IMR-90 (cell line): ENCODE data around the gene MPC2. TPM values are rescaled to one million over a fixed set of nuclear protein-coding genes. Genes with fewer than 3 reads are reported as not detected.
A peak's percentile ranks its signal among the peaks of the same experiment; 100 is the strongest.
"Not testable (repeated sequence)": the region's sequence is repeated elsewhere in the genome, so short reads cannot be mapped to it uniquely, and the experiment has no call there.

Experiments
- ATAC-seq: fragments of 200-7000 bp; cut with Tn5 transposase; 2 replicates; pipeline ENCODE4 v1.9.1; 2020; ENCODE audit warnings: low read depth, mild to moderate bottlenecking, moderate library complexity
- BruUV-seq: library from RNA; stranded (reverse); fragments of 400-500 nt; replicated peaks from 2 replicates; lab custom pipeline; 2021; lab: Mats Ljungman, UMichigan
- CTCF ChIA-PET: fragments of 300-600 bp; formaldehyde crosslinking; extraction: SDS; loops from one replicate; lab custom pipeline; 2021; ENCODE audit warnings: antibody characterized with exemption; lab: Yijun Ruan, JAX
- POLR2A ChIA-PET: fragments of 300-600 bp; sonication (Branson Sonifier 250); formaldehyde crosslinking; loops from one replicate; lab custom pipeline; 2022; ENCODE audit warnings: antibody characterized with exemption; ENCODE audit not compliant: unreplicated experiment; lab: Charles Lee
- DNase-seq: peaks from one replicate; pipeline ENCODE4 v3.0.0; 2013
- H2AFZ ChIP-seq: replicated peaks from 2 replicates; pipeline ENCODE3; 2013; ENCODE audit warnings: low read length, mild to moderate bottlenecking; ENCODE audit not compliant: poor library complexity
- H2AK5ac ChIP-seq: 2 replicates; pipeline ENCODE4 v1.6.1; 2013; ENCODE audit warnings: low read depth, low read length, inconsistent platforms
- H2AK9ac ChIP-seq: replicated peaks from 2 replicates; pipeline ENCODE3; 2013; ENCODE audit warnings: mild to moderate bottlenecking, low read depth, low read length, moderate library complexity; ENCODE audit not compliant: poor library complexity
- H2BK120ac ChIP-seq: 2 replicates; pipeline ENCODE4 v1.6.1; 2013; ENCODE audit warnings: low read depth, low read length, inconsistent platforms
- H2BK15ac ChIP-seq: 3 replicates; pipeline ENCODE4 v1.6.1; 2013; ENCODE audit warnings: low read depth, low read length, inconsistent platforms
- H2BK20ac ChIP-seq: 2 replicates; pipeline ENCODE4 v1.6.1; 2013; ENCODE audit warnings: low read depth, mild to moderate bottlenecking, inconsistent platforms, low read length, moderate library complexity
- H2BK5ac ChIP-seq: 2 replicates; pipeline ENCODE4 v1.6.1; 2013; ENCODE audit warnings: mild to moderate bottlenecking, low read depth, low read length, inconsistent platforms; ENCODE audit not compliant: poor library complexity, severe bottlenecking
- H3K14ac ChIP-seq: replicated peaks from 2 replicates; pipeline ENCODE4 v1.6.1; 2013; ENCODE audit warnings: low read depth, low read length, inconsistent platforms
- H3K18ac ChIP-seq: 2 replicates; pipeline ENCODE4 v1.6.1; 2013; ENCODE audit warnings: low read depth, low read length, control low read depth
- H3K23ac ChIP-seq: 2 replicates; pipeline ENCODE4 v1.6.1; 2013; ENCODE audit warnings: low read depth, low read length, inconsistent platforms
- H3K27ac ChIP-seq: 2 replicates; pipeline ENCODE4 v1.5.1; 2013; ENCODE audit warnings: mild to moderate bottlenecking, control low read depth, low read length; ENCODE audit not compliant: insufficient read depth
- H3K27me3 ChIP-seq: 2 replicates; pipeline ENCODE4 v1.6.1; 2013; ENCODE audit warnings: low read length; ENCODE audit not compliant: control insufficient read depth, insufficient read depth
- H3K36me3 ChIP-seq: 2 replicates; pipeline ENCODE4 v1.6.1; 2013; ENCODE audit warnings: low read length, mixed read lengths; ENCODE audit not compliant: control insufficient read depth, insufficient read depth
- H3K4ac ChIP-seq: 2 replicates; pipeline ENCODE4 v1.6.1; 2013; ENCODE audit warnings: low read depth, low read length, inconsistent platforms
- H3K4me1 ChIP-seq: 2 replicates; pipeline ENCODE4 v1.6.1; 2013; ENCODE audit warnings: low read length, mixed read lengths; ENCODE audit not compliant: control insufficient read depth, insufficient read depth
- H3K4me2 ChIP-seq: 2 replicates; pipeline ENCODE4 v1.6.1; 2013; ENCODE audit warnings: low read depth, mild to moderate bottlenecking, control low read depth, low read length, moderate library complexity
- H3K4me3 ChIP-seq: 2 replicates; pipeline ENCODE4 v1.5.1; 2013; ENCODE audit warnings: low read depth, mild to moderate bottlenecking, control low read depth, low read length, moderate library complexity; ENCODE audit not compliant: insufficient read depth
- H3K56ac ChIP-seq: 2 replicates; pipeline ENCODE4 v1.6.1; 2013; ENCODE audit warnings: low read length, inconsistent platforms; ENCODE audit not compliant: insufficient read depth; ENCODE audit errors: extremely low read depth
- H3K79me1 ChIP-seq, 2 experiments: 2 replicates each; pipeline ENCODE4 v1.6.1; 2013; ENCODE audit warnings: low read length in 2 of 2, inconsistent platforms in 1 of 2, low read depth in 1 of 2
- H3K9ac ChIP-seq: 2 replicates; pipeline ENCODE4 v1.6.1; 2013; ENCODE audit warnings: low read depth, low read length, control low read depth
- H3K9me1 ChIP-seq: 2 replicates; pipeline ENCODE4 v1.6.1; 2013; ENCODE audit warnings: low read length, inconsistent platforms; ENCODE audit not compliant: insufficient read depth
- H3K9me3 ChIP-seq: 2 replicates; pipeline ENCODE4 v1.6.1; 2013; ENCODE audit warnings: low read length; ENCODE audit not compliant: control insufficient read depth, insufficient read depth
- H4K20me1 ChIP-seq: 2 replicates; pipeline ENCODE4 v1.6.1; 2013; ENCODE audit warnings: low read length, inconsistent platforms; ENCODE audit not compliant: insufficient read depth
- H4K5ac ChIP-seq: 2 replicates; pipeline ENCODE4 v1.6.1; 2013; ENCODE audit warnings: mild to moderate bottlenecking, low read depth, low read length, control low read depth
- H4K8ac ChIP-seq, 2 experiments: 2 replicates each; pipeline ENCODE4 v1.6.1; 2013; ENCODE audit warnings: low read depth in 2 of 2, low read length in 2 of 2, control low read depth in 1 of 2, inconsistent platforms in 1 of 2
- H4K91ac ChIP-seq: 2 replicates; pipeline ENCODE4 v1.6.1; 2013; ENCODE audit warnings: low read depth, low read length, inconsistent platforms; ENCODE audit not compliant: insufficient read depth
- CEBPB ChIP-seq: IDR thresholded peaks from 2 replicates; pipeline ENCODE4 v1.6.1; 2012; ENCODE audit warnings: low read depth, low read length, improper control_type of control experiment
- WGBS, 2 experiments: methylation state at CpG; one replicate each; pipeline versions ENCODE4 v1.1.5 to v1.1.7; 2013; ENCODE audit warnings: missing lambda C conversion rate in 2 of 2; ENCODE audit not compliant: insufficient read length in 1 of 2; ENCODE audit errors: extremely low coverage in 2 of 2; 5-methylcytosine and 5-hydroxymethylcytosine counted together
- dilution Hi-C: fragments of 300-500 bp; cut with HindIII; formaldehyde crosslinking; loops from one replicate; pipeline ENCODE4 v1.14.3; 2018; ENCODE audit warnings: low sequenced_read_pairs; ENCODE audit not compliant: unreplicated experiment
- in situ Hi-C: fragments of 300-500 bp; cut with MboI; formaldehyde crosslinking; loops from 3 replicates; pipeline ENCODE4 v1.14.3; 2019; ENCODE audit warnings: low sequenced_read_pairs, inconsistent platforms, mixed read lengths
- intact Hi-C: fragments of 100-400 bp; cut with micrococcal nuclease; formaldehyde crosslinking; loops from 2 replicates; pipeline ENCODE4 v1.10.0; 2022
- polyA plus RNA-seq, 3 experiments: library from polyadenylated mRNA; depleted of rRNA; stranded (reverse); fragments of >200 nt; gene quantifications; 2 replicates each; pipeline ENCODE4 v1.2.3, GENCODE V29; 2012; ENCODE audit warnings: low replicate concordance in 1 of 3
- total RNA-seq: library from RNA; depleted of rRNA; stranded (reverse); fragments of >200 nt; gene quantifications from 2 replicates; pipeline ENCODE4 v1.2.3, GENCODE V29; 2012

MPC2 gene
- total and polyA plus RNA-seq, 2 of the 4 experiments (the other 2 are of a cell fraction), result 35.0 to 42.9 TPM

- H2BK20ac ChIP-seq, in situ Hi-C loops, H3K4me3 ChIP-seq, dilution Hi-C loops, H3K9me1 ChIP-seq, BruUV-seq, H2AK5ac ChIP-seq, H2AFZ ChIP-seq, H3K18ac ChIP-seq, H4K20me1 ChIP-seq, H3K27me3 ChIP-seq, H2AK9ac ChIP-seq, intact Hi-C loops, H3K9ac ChIP-seq, H4K91ac ChIP-seq, H3K56ac ChIP-seq, H3K36me3 ChIP-seq, DNase-seq, ATAC-seq, H4K5ac ChIP-seq, H3K27ac ChIP-seq, POLR2A ChIA-PET, H3K4me1 ChIP-seq, H3K9me3 ChIP-seq, H3K79me1 ChIP-seq, H3K23ac ChIP-seq, H2BK5ac ChIP-seq: not testable (repeated sequence)
- Histone ChIP-seq H2BK15ac (peak overlapping the region; percentile 21; the same call in 1 of the 3 replicates), H3K14ac (0 out of 2 replicates have a peak overlapping the region, but pooled peaks have one; percentile 7), H3K4me2 (peak overlapping the region; percentile 2; the same call in 1 of the 2 replicates), H3K4ac (peak overlapping the region; percentile 26; the same call in 1 of the 2 replicates), H4K8ac (peak overlapping the region in 1 of 2 experiments; percentile 26; a peak in 1 of 4 replicates), H2BK120ac (peak overlapping the region; percentile 67; the same call in 1 of the 2 replicates)
- TF ChIP-seq CEBPB, result peak; percentile 37; the same call in 1 of the 2 replicates
- CTCF ChIA-PET, result interaction anchor here (1.1 kb wide), 1 partner anchor 13 kb away, joined by 3 read pairs; no protein-coding TSS in a partner anchor
- WGBS, 2 experiments, result no CpG with 5 or more reads among the region's 16 CpGs
Measured at GRCh38 chr1:167869157-167870001, 67.5 kb downstream of the MPC2 start.

DNA sequence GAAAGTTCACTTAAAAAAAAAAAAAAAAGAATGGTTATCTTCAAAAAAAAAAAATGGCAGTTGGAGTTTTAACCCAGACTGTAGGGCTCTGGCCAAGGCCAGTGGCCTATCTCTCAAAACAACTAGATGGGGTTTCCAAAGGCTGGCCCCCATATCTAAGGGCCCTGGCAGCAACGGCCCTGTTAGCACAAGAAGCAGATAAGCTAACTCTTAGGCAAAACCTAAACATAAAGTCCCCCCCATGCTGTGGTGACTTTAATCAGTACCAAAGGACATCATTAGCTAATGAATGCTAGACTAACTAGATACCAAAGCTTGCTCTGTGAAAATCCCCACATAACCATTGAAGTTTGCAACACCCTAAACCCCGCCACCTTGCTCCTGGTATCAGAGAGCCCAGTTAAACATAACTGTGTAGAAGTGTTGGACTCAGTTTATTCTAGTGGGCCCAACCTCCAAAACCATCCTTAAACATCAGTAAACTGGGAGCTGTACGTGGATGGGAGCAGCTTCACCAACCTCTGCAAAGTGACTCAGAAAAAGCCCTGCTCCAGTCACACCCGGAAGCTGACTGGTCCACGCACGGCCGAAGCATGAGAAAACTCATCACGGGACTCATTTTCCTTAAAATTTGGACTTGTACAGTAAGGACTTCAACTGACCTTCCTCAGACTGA is 70.0 kb downstream of the MPC2 start:
- H3K23ac ChIP-seq, intact Hi-C loops, H3K56ac ChIP-seq, POLR2A ChIA-PET, H3K4me1 ChIP-seq, H3K79me1 ChIP-seq, H4K5ac ChIP-seq, H4K8ac ChIP-seq, H3K27ac ChIP-seq, H2BK120ac ChIP-seq, H2AFZ ChIP-seq, H2BK5ac ChIP-seq, H4K91ac ChIP-seq, DNase-seq, H3K4me2 ChIP-seq, H3K9me1 ChIP-seq, H3K14ac ChIP-seq, H3K9ac ChIP-seq, H3K18ac ChIP-seq, H2BK15ac ChIP-seq, ATAC-seq, H2BK20ac ChIP-seq, H3K27me3 ChIP-seq, dilution Hi-C loops, H3K9me3 ChIP-seq, H2AK5ac ChIP-seq, H3K36me3 ChIP-seq, CTCF ChIA-PET, in situ Hi-C loops, H4K20me1 ChIP-seq, BruUV-seq, H3K4me3 ChIP-seq, H3K4ac ChIP-seq, H2AK9ac ChIP-seq: not testable (repeated sequence)
- WGBS, 2 experiments, result no CpG with 5 or more reads among the region's 8 CpGs
